Endothelial cell (in vitro differentiated cells): ENCODE measurements around the gene PPP4R2. TPM values are rescaled to one million over a fixed set of nuclear protein-coding genes. Genes with fewer than 3 reads are reported as not detected.

Experiments used
- DNase-seq: peaks from one replicate; pipeline ENCODE4 v3.0.0; 2021; ENCODE audit warnings: low spot score
- H3K27ac Mint-ChIP-seq: one replicate; pipeline ENCODE4 v1.8.0; 2021; ENCODE audit warnings: mixed read lengths, inconsistent platforms; ENCODE audit not compliant: unreplicated experiment
- H3K27me3 Mint-ChIP-seq: one replicate; pipeline ENCODE4 v1.8.0; 2021; ENCODE audit warnings: mild to moderate bottlenecking, moderate library complexity, mixed read lengths, inconsistent platforms; ENCODE audit not compliant: unreplicated experiment
- H3K36me3 Mint-ChIP-seq: one replicate; pipeline ENCODE4 v1.8.0; 2021; ENCODE audit warnings: mild to moderate bottlenecking, low read depth, mixed read lengths, inconsistent platforms; ENCODE audit not compliant: unreplicated experiment
- H3K4me1 Mint-ChIP-seq: one replicate; pipeline ENCODE4 v1.8.0; 2021; ENCODE audit warnings: mild to moderate bottlenecking, mixed read lengths, inconsistent platforms; ENCODE audit not compliant: unreplicated experiment
- H3K4me3 Mint-ChIP-seq: one replicate; pipeline ENCODE4 v1.8.0; 2021; ENCODE audit warnings: mild to moderate bottlenecking, mixed read lengths, inconsistent platforms; ENCODE audit not compliant: unreplicated experiment
- H3K9me3 Mint-ChIP-seq: one replicate; pipeline ENCODE4 v1.8.0; 2021; ENCODE audit warnings: mixed read lengths, inconsistent platforms; ENCODE audit not compliant: unreplicated experiment
- CTCF ChIP-seq: fragments of 200-600 bp; sonication (generic); IDR thresholded peaks from one replicate; pipeline ENCODE4 v1.5.0; 2021; ENCODE audit warnings: antibody characterized with exemption; ENCODE audit not compliant: unreplicated experiment
- total RNA-seq: library from RNA; stranded (reverse); fragmentation: NEBNext Ultra II Directional; extraction: Animal tissue kit (Norgen Biotek cat#: 25700); gene quantifications from one replicate; pipeline ENCODE4 v1.2.1, GENCODE V29; 2021; ENCODE audit not compliant: unreplicated experiment

The PPP4R2 gene
- total RNA-seq, 1 donor from 2014 or later, result 100.0 TPM

- Mint-ChIP-seq H3K4me3 (no peak overlapping the region), H3K9me3 (no peaks in the 10 kb centered on the region), H3K27ac (no peak overlapping the region), H3K36me3 (no peaks in the 10 kb centered on the region), H3K4me1 (peaks cover 3% of the 10 kb centered on the region), H3K27me3 (no peaks in the 10 kb centered on the region)
- no peak for TF ChIP-seq CTCF
- no peak for DNase-seq
Measured at GRCh38 chr3:72950801-72951200, 45.8 kb upstream of the PPP4R2 start.

GRCh38 chr3:72951259-72951722, 45.3 kb upstream of the PPP4R2 start:
- Mint-ChIP-seq H3K9me3 (no peaks in the 10 kb centered on the region), H3K4me3 (no peak overlapping the region), H3K27me3 (no peaks in the 10 kb centered on the region), H3K4me1 (peaks cover under 1% of the 10 kb centered on the region), H3K27ac (no peak overlapping the region), H3K36me3 (no peaks in the 10 kb centered on the region)
- TF ChIP-seq CTCF, result no peak
- DNase-seq, result no peak

- Mint-ChIP-seq H3K27me3 (no peaks in the 10 kb centered on the region), H3K27ac (no peak overlapping the region), H3K4me3 (no peak overlapping the region), H3K36me3 (no peaks in the 10 kb centered on the region), H3K9me3 (no peaks in the 10 kb centered on the region), H3K4me1 (no peaks in the 10 kb centered on the region)
- TF ChIP-seq CTCF, result no peak
- no peak for DNase-seq
Measured at GRCh38 chr3:72953325-72953956, 43.2 kb upstream of the PPP4R2 start.

- H3K27ac Mint-ChIP-seq, result no peak overlapping the region
- no peaks in the 10 kb centered on the region for H3K36me3 Mint-ChIP-seq
- no peaks in the 10 kb centered on the region for H3K4me1 Mint-ChIP-seq
- no peak for TF ChIP-seq CTCF
- no peak overlapping the region for H3K4me3 Mint-ChIP-seq
- DNase-seq, result no peak
- H3K9me3 Mint-ChIP-seq, result no peaks in the 10 kb centered on the region
- no peaks in the 10 kb centered on the region for H3K27me3 Mint-ChIP-seq
Measured at GRCh38 chr3:72957297-72957696, 39.3 kb upstream of the PPP4R2 start.

- Mint-ChIP-seq H3K4me1 (no peaks in the 10 kb centered on the region), H3K27ac (no peak overlapping the region), H3K4me3 (no peak overlapping the region)
Measured at GRCh38 chr3:72959336-72959735, 37.3 kb upstream of the PPP4R2 start.

More at GRCh38 chr3:72959336-72959735, 37.3 kb upstream of the PPP4R2 start:
- no peak for TF ChIP-seq CTCF
- DNase-seq, result no peak
- Mint-ChIP-seq H3K36me3 (no peaks in the 10 kb centered on the region), H3K27me3 (no peaks in the 10 kb centered on the region), H3K9me3 (no peaks in the 10 kb centered on the region)
